Epithelial cell of esophagus (primary cell): ENCODE data around the gene TNIK.

Source experiments
- DNase-seq: peaks from one replicate; pipeline ENCODE4 v3.0.0; 2010; ENCODE audit warnings: low read depth
- H3K4me3 ChIP-seq: 2 replicates; pipeline ENCODE4 v1.5.1; 2011; ENCODE audit warnings: mild to moderate bottlenecking, low read length, control low read depth
- CTCF ChIP-seq: IDR thresholded peaks from 2 replicates; pipeline ENCODE4 v1.5.1; 2011; ENCODE audit warnings: low read depth, mild to moderate bottlenecking, low read length, control low read depth, inconsistent platforms; ENCODE audit not compliant: insufficient read depth; ENCODE audit errors: missing control alignments

TNIK gene

DNA sequence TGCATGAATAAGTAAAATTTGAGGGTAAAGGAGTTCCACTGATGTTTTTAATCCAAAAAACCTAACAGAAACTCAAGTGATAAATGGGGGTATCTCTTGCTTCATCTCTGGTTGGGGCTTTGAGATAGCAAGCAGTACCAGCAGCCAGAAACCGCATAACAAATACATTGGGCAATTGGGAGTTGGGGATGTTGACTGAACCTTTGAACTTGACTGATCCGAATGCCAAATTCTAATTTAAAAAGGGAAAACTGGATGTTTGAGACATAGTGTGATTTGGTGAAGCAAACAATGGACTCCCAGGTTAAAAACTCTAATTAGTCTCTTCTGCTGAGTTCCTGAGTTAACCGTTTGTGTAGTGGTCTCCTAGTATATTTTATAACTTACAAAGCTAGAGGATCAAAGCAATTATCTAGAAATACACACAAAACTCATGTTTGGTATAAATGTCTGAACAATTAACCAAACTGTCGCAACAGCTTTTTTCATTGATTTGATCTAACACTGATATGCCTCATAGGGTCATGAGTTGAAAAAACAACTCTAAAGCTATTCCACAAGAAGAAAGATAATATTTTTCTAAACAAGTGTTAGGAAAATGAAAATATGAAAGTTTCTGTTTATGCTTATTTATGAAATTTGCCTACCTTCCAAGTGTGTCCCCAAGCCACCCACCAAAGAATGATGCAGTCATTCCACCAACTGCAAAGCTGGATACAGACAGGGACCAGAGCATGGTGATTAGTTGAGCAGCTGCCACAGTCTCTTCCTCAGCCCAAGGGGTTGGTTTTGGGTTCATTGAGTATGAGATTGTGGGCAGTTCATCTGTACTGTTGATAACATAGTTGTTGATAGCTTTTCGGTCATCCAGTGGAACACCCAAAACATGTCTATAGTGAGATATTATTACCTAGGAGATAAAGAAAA lies 446.1 kb downstream of the TNIK start:
- no peak for TF ChIP-seq CTCF
- DNase-seq, result no peak
- no peak overlapping the region for H3K4me3 ChIP-seq

DNA sequence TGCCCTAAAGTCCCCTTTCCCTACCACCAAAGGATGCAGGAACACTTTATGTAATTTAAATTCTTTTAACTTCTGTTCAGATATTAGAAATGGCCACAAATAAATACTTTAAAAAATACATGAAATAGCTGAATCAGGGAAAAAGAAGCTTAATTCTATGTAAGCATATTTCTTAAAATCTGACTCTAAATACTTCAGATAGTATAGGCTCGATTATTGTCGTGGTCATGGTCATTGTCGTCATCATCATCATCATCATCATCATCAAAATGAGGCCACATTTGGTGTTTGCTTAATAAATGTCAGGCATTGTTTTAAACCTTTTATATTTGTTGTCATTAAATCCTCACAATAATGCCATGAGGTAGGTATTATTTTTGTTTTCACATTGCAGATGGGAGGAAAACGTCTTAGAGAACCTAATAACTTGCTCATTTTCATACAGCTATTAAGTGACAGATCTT lies 448.3 kb downstream of the TNIK start:
- no peak for DNase-seq
- TF ChIP-seq CTCF, result no peak
- no peak overlapping the region for H3K4me3 ChIP-seq
